OCI-LY1 (cell line): Measurements from ENCODE around the gene EXOSC10.
"Not testable (repeated sequence)": the region's sequence is repeated elsewhere in the genome, so short reads cannot be mapped to it uniquely, and the experiment has no call there.

Experiments used
- H2AFZ ChIP-seq: fragments of 200-600 bp; sonication (generic), shearing (Covaris generic); 2 replicates; pipeline ENCODE4 v1.6.0; 2014; ENCODE audit warnings: antibody characterized with exemption, mild to moderate bottlenecking, low read length
- H3F3A ChIP-seq: fragments of 200-600 bp; sonication (generic), shearing (Covaris generic); 2 replicates; pipeline ENCODE4 v1.6.0; 2014; ENCODE audit warnings: mild to moderate bottlenecking, antibody characterized with exemption, low read length, moderate library complexity; ENCODE audit not compliant: insufficient read depth
- H3K27ac ChIP-seq: fragments of 200-600 bp; sonication (generic); 2 replicates; pipeline ENCODE4 v1.5.1; 2014; ENCODE audit warnings: low read length, mixed run types, mild to moderate bottlenecking, low read depth; ENCODE audit not compliant: poor library complexity, severe bottlenecking
- H3K27me3 ChIP-seq: fragments of 200-600 bp; sonication (generic); 2 replicates; pipeline ENCODE4 v1.6.0; 2014; ENCODE audit warnings: antibody characterized with exemption, mild to moderate bottlenecking, low read length, moderate library complexity; ENCODE audit not compliant: insufficient read depth
- H3K36me3 ChIP-seq: fragments of 200-600 bp; sonication (generic); 2 replicates; pipeline ENCODE4 v1.6.1; 2014; ENCODE audit warnings: mild to moderate bottlenecking, antibody characterized with exemption, low read length, moderate library complexity, mixed read lengths; ENCODE audit not compliant: insufficient read depth
- H3K4me1 ChIP-seq: fragments of 200-600 bp; sonication (generic); 2 replicates; pipeline ENCODE4 v1.5.1; 2014; ENCODE audit warnings: mild to moderate bottlenecking, low read length, moderate library complexity; ENCODE audit not compliant: insufficient read depth, severe bottlenecking
- H3K4me2 ChIP-seq: fragments of 200-600 bp; sonication (generic), shearing (Covaris generic); 2 replicates; pipeline ENCODE4 v1.6.1; 2014; ENCODE audit warnings: low read length
- H3K4me3 ChIP-seq: fragments of 200-600 bp; sonication (generic); 2 replicates; pipeline ENCODE4 v1.5.1; 2014; ENCODE audit warnings: low read length, low read depth, mild to moderate bottlenecking, mixed read lengths; ENCODE audit not compliant: poor library complexity, severe bottlenecking
- H3K79me2 ChIP-seq: fragments of 200-600 bp; shearing (Covaris generic); 2 replicates; pipeline ENCODE4 v1.6.1; 2016; ENCODE audit warnings: mixed run types, low read length, mixed read lengths; ENCODE audit not compliant: insufficient read depth
- H3K9ac ChIP-seq: fragments of 200-600 bp; sonication (generic), shearing (Covaris generic); 2 replicates; pipeline ENCODE4 v1.6.1; 2014; ENCODE audit warnings: mild to moderate bottlenecking, low read length, mixed read lengths
- H3K9me2 ChIP-seq: fragments of 200-600 bp; sonication (generic), shearing (Covaris generic); 2 replicates; pipeline ENCODE4 v1.6.1; 2014; ENCODE audit warnings: low read depth, mild to moderate bottlenecking, low read length, mixed read lengths
- H3K9me3 ChIP-seq: fragments of 200-600 bp; shearing (Covaris generic); 2 replicates; pipeline ENCODE4 v1.6.1; 2014; ENCODE audit warnings: low read length, mixed read lengths
- H4K20me1 ChIP-seq: fragments of 200-600 bp; sonication (generic), shearing (Covaris generic); 2 replicates; pipeline ENCODE4 v1.6.0; 2016; ENCODE audit warnings: mild to moderate bottlenecking, low read length; ENCODE audit not compliant: insufficient read depth
- EZH2 ChIP-seq: fragments of 200-600 bp; sonication (generic), shearing (Covaris generic); IDR thresholded peaks from 2 replicates; pipeline ENCODE4 v1.8.0; 2017; ENCODE audit warnings: borderline replicate concordance, mixed run types, mild to moderate bottlenecking, antibody characterized with exemption, low read length, moderate library complexity, mixed read lengths
- TF ChIP-seq, protein P1 (sequence below): fragments of 200-600 bp; sonication (generic), shearing (Covaris generic); IDR thresholded peaks from 2 replicates; pipeline ENCODE4 v1.5.1; 2017; ENCODE audit warnings: mild to moderate bottlenecking, antibody characterized with exemption, low read length, moderate library complexity, mixed read lengths

The EXOSC10 gene

DNA sequence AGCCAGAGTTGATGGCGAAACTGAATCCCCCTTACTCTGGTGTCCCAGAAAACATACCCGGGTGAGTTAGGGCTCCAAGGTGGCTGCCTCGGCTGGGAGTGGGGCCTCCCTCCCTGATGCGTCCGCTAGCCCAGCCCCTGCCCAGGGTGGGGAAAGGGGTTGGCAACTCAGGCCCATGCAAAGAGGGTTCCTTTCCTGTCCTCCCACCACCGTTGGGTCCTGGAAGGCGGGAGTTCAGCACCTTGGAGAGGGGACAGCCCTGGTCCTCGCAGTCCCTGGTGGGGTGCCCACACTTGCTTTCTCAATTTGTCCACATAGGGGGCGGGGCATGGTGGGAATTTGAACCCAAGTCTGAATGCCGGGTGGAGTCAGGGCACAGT lies 45.9 kb downstream of the EXOSC10 start:
- no peaks in the 10 kb centered on the region for H3K27me3 ChIP-seq
- H3K36me3 ChIP-seq, result peaks cover 43% of the 10 kb centered on the region
- H3F3A ChIP-seq, result no peaks in the 10 kb centered on the region
- H3K9me2 ChIP-seq, result no peaks in the 10 kb centered on the region
- H3K4me1 ChIP-seq, result peaks cover 36% of the 10 kb centered on the region
- no peak overlapping the region for H3K9ac ChIP-seq
- H4K20me1 ChIP-seq, result no peaks in the 10 kb centered on the region
- no peak overlapping the region for H3K4me3 ChIP-seq
- H3K9me3 ChIP-seq, result no peaks in the 10 kb centered on the region
- no peak overlapping the region for H2AFZ ChIP-seq
- TF ChIP-seq EZH2, result no peak
- TF ChIP-seq, protein P1, sequence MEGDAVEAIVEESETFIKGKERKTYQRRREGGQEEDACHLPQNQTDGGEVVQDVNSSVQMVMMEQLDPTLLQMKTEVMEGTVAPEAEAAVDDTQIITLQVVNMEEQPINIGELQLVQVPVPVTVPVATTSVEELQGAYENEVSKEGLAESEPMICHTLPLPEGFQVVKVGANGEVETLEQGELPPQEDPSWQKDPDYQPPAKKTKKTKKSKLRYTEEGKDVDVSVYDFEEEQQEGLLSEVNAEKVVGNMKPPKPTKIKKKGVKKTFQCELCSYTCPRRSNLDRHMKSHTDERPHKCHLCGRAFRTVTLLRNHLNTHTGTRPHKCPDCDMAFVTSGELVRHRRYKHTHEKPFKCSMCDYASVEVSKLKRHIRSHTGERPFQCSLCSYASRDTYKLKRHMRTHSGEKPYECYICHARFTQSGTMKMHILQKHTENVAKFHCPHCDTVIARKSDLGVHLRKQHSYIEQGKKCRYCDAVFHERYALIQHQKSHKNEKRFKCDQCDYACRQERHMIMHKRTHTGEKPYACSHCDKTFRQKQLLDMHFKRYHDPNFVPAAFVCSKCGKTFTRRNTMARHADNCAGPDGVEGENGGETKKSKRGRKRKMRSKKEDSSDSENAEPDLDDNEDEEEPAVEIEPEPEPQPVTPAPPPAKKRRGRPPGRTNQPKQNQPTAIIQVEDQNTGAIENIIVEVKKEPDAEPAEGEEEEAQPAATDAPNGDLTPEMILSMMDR, result no peak
- peaks cover 3% of the 10 kb centered on the region; the same call in 1 of the 2 replicates for H3K79me2 ChIP-seq
- no peak overlapping the region for H3K4me2 ChIP-seq
- H3K27ac ChIP-seq, result peak overlapping the region; percentile 59

- no peak for TF ChIP-seq EZH2
- TF ChIP-seq, protein P1, result peak; percentile 13; the same call in 1 of the 2 replicates
- Histone ChIP-seq H2AFZ (no peak overlapping the region), H4K20me1 (no peaks in the 10 kb centered on the region), H3K9ac (no peak overlapping the region), H3K9me3 (no peaks in the 10 kb centered on the region), H3K79me2 (no peaks in the 10 kb centered on the region), H3K27me3 (no peaks in the 10 kb centered on the region), H3K4me1 (peaks cover 31% of the 10 kb centered on the region), H3K27ac (peak overlapping the region; percentile 59), H3K4me3 (no peak overlapping the region), H3K4me2 (no peak overlapping the region; the same call in 1 of the 2 replicates), H3F3A (no peaks in the 10 kb centered on the region), H3K36me3 (peaks cover 38% of the 10 kb centered on the region), H3K9me2 (no peaks in the 10 kb centered on the region)
Observed at GRCh38 chr1:11052839-11053757, 46.6 kb downstream of the EXOSC10 start.

DNA sequence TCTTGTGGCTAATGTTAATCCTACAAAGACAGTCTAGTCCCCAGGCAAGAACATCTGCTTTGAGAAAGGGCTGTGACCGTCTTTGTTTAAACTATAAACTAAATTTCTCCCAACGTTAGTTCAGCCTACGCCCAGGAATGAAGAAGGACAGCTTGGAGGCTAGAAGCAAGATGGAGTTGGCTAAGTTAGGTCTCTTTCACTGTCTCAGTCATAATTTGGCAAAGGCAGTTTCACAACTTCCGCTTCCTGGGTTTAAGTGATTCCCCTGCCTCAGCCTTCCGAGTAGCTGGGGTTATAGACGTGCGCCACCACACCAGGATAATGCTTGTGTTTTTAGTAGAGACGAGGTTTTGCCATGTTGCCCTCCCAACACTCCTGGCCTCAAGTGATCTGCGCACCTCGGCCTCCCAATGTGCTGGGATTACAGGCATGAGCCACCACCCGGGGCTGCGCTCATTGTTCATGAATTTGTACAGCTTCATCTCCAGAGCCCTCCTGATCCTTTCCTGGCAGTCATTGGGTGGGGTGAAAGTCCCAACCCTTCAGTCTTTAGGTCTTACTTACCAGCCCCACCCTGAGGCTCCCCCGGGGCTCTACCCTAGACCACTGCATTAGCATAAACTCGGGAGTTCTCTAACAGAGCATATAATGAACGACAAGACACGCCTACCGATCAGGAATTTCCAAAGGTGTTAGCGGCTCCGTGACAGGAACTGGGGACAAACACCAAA lies 47.7 kb downstream of the EXOSC10 start:
- Histone ChIP-seq H3F3A (no peaks in the 10 kb centered on the region), H3K36me3 (peaks cover 26% of the 10 kb centered on the region), H3K27ac (peak overlapping the region; percentile 59), H3K9me3 (no peaks in the 10 kb centered on the region), H3K9ac (no peak overlapping the region; the same call in 1 of the 2 replicates), H3K9me2 (no peaks in the 10 kb centered on the region), H3K4me1 (peaks cover 27% of the 10 kb centered on the region), H2AFZ (peak overlapping the region; percentile 94), H3K79me2 (no peaks in the 10 kb centered on the region), H3K4me2 (peak overlapping the region; percentile 27; the same call in 1 of the 2 replicates), H3K4me3 (no peak overlapping the region), H3K27me3 (no peaks in the 10 kb centered on the region), H4K20me1 (no peaks in the 10 kb centered on the region)
- TF ChIP-seq, protein P1, result no peak
- TF ChIP-seq EZH2, result no peak

DNA sequence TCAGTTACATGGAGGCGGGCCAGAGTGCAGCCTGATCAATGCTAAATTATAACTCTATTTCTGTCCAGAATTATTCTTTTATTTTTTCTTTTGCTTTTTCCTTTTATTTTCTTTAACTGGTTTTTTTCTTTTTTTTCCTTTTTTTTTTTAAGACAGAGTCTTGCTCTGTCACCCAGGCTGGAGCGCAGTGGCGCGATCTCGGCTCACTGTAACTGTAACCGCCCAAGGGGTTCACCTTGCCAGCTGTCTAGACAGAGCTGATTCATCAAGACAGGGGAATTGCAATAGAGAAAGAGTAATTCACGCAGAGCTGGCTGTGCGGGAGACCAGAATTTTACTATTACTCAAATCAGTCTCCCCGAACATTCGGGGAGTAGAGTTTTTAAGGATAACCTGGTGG lies 48.5 kb downstream of the EXOSC10 start:
- not testable (repeated sequence) for H3K9me2 ChIP-seq, H4K20me1 ChIP-seq, H3K9ac ChIP-seq, H3K27ac ChIP-seq, H3K4me2 ChIP-seq, H3F3A ChIP-seq, H3K4me3 ChIP-seq, H3K79me2 ChIP-seq, H3K9me3 ChIP-seq, H2AFZ ChIP-seq, H3K27me3 ChIP-seq
- H3K4me1 ChIP-seq, result peaks cover 27% of the 10 kb centered on the region
- H3K36me3 ChIP-seq, result peaks cover 18% of the 10 kb centered on the region
